GM19351 (cell line): ENCODE data around the gene SH3PXD2A.

Experiments
- ATAC-seq: cut with Tn5 transposase; IDR thresholded peaks from one replicate; pipeline ENCODE4 v1.9.1; 2021; ENCODE audit warnings: mild to moderate bottlenecking, moderate library complexity; ENCODE audit not compliant: unreplicated experiment

SH3PXD2A gene

GRCh38 chr10:103632247-103632642 lies 223.1 kb downstream of the SH3PXD2A start:
- ATAC-seq: no peak

- ATAC-seq: no peak
These were observed 225.2 kb downstream of the SH3PXD2A start for GRCh38 chr10:103630156-103630555.

- ATAC-seq: no peak
These were observed 225.8 kb downstream of the SH3PXD2A start for GRCh38 chr10:103629581-103629980.

DNA sequence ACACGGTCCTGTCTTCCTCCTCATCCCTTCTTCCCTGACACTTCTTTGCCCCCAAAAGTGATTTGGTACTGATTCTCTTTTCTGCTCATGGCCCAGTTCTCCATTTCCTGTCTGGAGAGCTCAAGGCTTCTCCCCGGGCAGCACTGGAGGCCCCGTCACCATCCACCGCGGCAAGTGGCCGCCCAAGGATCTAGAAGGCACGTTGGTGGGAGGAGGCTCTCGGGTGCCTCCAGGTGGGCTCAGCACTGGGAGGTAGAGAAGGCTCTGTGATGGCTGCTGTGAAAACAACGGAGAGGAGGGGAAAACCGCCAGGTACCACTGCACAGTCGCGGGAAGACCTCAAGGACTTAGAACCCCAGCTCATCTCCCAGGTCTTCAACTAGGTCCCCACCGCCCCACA lies 227.5 kb downstream of the SH3PXD2A start:
- no peak for ATAC-seq

DNA sequence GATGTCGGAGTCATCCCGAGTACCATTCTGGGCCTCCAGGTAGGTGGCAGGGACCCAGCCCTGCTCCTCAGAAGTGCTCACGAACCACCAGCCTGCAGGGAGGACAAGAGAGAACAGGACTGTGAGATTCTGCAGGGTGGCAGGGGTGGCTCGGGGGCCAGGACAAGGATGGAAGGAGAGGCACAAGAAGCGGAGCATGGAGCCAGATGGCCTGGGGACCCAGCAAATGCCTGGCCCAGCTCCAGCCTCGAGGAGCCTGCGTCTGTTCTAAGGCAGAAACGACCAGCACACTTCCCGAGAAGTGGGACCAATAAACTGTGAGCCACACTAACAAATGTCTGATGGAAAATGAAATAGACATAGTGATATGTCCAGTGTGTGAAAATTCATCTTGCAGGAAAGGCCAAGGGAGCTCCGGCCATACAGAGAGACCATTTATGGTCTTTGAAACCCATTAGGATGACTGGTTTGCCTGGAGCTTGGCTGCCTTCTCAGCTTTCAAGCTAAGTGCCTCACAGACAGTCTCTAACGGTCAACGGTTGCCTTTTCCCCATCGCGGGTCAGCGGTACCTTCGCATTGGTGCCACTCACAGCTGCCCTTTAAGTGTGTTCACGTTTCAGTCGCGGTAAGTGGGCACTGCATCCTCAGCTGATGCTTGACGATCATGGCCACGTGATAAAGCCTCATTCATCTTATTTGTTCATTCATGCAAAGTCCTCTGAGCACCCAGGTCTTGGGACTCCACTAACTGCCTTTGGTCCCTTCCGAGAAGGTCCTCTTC lies 228.1 kb downstream of the SH3PXD2A start:
- ATAC-seq: no peak

DNA sequence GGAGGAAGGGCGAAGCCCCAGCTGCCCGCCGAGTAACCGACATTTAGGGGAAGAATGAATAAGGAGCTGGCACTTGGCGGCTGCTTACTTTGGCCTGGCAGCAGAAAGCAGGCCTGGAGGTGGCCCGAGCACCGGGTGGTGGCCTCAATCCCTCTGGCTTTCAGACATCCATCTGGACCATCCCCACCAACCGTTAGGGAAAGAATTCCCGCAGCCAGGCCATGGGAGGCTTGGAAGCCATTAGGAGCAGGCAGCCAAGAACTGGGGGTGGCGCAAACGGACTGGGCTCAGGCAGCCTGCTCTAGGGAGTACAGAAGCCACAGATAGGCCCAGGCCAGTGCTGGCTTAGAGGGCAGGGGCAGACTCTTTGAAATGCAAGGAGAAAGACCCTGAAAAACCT lies 229.2 kb downstream of the SH3PXD2A start:
- no peak for ATAC-seq

DNA sequence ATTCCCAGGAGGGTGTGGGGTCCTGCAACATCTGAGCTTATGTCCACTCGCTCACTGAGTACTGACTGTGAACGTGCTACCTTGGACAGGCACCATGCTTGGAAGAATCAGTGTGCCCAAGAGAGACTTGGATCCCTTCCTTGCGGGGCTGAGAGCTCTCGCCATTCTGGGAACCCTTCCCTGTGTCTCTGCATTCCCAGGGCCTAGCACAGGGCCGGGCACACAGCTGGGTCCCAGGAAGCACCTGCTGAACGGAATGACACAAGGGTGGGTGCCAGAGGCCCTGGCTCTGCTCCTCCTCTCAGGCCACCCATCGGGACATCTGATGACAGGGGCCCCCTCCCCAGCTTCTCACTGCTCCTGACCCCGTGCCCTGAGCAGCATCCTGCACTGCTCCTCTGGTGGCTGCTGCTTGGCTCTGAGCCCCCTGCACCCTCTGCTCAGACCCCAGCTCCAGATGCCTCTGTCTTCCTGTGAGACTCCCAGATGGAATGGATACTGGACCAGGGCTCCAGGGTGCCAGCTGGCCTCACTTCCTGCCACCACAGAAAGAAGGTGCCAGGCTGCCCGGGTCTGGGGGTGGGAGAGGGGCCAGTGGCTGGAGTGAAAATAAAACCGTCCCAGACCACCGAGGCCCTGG lies 232.3 kb downstream of the SH3PXD2A start:
- no peak for ATAC-seq

DNA sequence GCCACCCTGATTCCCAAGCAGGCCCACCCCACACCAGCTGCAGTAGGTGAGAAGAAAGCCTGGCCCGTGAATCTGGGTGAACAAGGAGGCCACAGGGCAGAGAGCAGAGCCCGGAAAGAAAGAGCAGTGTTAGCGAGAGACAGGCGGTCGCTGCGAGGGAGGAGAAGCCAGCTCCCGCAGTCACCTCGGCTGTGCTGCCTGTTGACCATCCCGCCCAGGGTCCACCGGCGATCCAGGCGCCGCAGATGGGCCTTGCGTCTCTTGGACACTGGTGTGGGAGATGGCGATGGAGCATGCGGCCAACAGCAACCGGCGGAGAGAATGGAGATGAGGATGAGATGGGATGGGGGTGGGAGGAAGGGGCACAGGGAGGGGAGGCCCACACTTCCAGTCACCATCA lies 233.1 kb downstream of the SH3PXD2A start:
- ATAC-seq: no peak

DNA sequence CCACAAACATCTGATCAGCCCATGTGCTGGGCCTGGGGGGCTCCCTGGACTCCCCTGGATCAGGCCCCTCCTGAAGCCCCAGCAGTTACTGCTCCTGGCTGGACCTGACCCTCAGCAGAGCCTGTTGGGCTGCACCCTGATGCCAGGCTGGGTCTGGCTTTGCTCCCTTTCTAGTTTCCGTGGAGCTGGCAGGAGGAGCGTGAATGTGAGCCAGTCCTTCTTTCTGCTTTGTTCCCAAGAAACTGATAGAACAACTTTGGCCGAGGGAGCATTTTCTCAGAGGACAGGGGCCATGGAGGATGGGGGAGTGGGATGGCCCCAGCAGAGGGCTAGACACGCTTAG lies 233.6 kb downstream of the SH3PXD2A start:
- ATAC-seq: no peak

GRCh38 chr10:103620891-103621782 lies 234.2 kb downstream of the SH3PXD2A start:
- ATAC-seq: no peak

GRCh38 chr10:103620352-103620740 lies 235.0 kb downstream of the SH3PXD2A start:
- no peak for ATAC-seq

DNA sequence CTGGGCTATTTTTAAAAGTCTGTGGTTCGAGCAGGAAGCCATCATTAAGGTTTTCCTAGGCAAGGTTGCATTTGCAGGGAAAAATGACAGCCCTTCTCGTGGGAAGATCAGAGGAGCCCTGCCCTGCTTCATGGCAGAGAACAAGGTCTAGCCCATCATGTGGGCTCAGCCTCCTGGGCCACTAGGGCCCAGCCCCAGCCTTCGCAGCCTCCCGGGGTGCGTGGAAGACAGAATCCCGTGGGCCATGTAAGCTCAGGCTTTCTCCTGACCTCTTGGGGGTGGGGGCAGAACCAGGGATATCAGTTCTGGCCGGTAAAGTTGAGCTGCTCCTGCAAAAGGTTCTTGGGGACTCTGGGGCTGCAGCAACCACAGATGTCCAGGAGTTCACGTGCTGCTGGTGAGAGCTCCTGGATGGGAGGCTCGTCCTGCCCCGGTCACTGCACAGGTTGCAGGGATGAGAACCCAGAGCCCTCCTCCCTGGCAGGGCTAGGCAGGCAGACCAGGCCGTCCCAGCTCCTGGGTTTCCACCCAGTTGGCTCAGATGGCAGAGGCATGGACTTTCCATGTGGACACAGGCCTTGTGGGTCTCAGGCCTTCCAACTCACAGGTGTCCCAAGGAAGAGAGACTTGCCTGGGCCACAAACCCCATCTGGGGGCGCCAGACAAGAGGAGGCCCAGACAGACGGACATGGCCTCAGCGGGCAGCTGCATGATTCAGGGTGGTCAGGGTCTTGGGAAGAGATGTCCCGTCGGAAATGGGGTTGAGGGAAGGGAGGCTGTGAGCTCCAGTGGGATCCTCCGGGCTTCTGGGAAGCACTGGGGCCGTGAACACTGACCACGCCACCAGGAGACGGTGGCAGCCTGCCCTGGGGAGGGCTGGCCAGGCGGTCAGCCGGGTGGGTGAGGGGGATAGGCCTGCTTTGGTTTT lies 235.7 kb downstream of the SH3PXD2A start:
- no peak for ATAC-seq

- ATAC-seq: no peak
These were observed 236.6 kb downstream of the SH3PXD2A start for GRCh38 chr10:103618575-103619423.

DNA sequence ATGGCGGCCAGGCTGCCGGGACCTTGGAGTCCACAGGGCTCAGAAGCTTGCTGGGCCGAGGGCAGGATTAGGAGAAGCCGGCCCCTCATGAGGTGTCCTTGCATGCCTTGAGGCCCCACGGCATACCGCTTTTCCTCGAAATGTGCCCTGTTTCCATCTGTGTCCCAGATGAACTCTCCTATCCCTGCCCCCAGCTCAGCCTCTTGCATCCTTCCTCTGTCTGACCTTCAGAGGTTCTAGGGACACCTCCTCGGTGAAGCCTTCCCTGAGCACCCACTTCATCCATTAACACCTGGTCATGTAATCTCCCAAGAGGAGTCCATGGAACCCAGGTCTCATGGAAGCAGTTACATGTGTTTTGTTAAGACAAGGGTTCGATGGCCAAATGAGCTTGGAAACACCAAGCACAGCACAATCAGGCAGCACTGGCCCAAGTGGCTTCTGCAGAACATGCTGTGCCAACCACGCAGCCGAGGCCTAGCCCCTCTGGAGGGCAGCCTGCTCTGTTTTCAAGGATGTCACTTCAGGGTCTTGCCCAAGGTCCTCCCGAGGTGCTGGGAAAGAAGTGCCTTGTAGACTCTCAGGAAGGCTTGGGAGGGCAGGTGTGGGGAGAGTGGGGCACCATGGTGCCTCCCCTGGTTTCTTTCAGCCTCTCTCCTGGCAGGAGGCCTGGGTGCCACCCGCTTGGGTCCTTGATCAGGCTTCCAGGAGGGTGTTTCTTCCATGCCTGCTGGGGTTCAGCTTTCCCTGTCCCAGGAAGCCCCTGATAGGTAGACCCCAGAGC lies 237.6 kb downstream of the SH3PXD2A start:
- ATAC-seq: no peak

DNA sequence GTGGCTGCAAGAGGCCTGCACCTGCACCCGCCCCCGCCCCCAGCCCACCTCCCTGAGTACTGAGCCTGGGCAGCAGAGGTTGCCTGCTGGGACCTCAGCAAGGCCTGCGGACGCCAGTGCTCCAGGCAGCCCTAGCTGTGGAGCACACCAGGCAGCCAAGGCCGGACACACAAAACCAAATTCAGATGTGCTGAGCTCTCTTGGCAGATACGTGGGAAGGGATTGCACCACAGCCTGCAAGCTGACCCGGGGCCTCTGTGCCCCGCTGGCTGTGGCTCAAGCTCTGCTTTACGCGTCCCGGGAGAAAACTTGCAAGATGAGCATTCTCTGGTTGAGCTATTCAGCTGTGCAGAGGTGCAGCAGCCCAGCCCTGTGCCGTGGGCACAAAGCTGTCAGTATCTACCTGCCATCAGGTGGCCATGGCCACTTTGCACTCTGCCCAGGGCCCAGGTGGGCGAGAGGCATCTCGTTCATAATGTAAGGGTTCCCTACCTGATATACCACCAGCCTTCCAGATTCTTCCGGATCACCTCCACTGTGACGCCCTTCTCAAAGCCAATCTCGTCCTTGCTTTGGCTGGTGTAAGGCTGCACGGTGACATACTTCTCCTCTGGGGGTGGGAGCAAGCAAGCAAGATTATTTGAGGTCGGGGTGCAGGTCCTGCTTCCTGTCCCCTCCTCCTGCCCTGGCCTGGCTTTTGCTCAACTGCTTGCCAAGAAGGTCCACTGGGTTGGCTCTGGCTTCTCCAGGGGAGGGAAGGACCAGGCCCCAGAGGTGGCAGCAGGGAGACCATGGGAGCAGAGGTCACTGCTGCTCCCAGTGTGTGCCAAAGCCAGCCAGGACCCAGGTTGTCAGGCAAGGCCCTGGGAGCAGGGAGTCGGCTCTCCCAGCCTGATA lies 238.4 kb downstream of the SH3PXD2A start:
- ATAC-seq: no peak

DNA sequence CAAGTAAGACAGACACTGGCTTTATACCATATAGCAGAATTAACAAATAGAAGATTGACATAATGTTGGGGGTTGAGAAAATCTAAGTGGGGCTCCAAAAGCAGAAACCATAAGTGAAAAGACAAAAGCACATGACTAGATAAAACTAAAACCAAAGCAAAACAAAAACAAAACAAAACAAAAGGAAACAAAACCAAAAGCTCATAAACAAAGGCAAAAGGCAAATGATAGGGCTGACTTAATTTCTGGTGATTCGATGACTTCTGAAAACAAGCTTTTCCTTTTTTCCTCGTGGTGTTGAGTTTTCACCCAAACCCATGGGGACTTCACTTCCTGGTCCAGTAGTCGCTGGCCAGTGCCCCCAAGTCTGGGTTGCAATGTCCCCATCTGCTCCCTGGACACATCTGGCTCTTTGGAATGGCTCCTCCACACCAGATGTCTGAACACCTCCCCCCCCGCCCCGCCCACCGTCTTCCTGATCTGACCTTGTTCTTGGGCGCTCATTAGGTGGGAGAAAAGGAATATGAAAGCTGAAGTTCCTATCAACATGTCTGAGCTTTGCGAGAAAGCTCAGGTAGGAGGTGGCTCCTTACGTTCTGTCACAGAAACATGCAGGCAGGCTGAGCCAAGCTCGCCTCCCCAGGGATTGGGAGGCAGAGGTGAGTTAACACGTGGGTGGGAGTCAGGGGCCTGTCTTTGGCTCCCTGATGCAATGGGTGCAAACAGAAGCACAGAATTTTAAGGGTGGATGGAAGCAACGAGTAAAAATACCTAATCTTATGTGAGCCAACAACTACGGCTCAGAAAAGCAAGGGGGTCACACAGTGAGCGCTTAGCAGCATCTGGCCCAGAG lies 240.8 kb downstream of the SH3PXD2A start:
- ATAC-seq: no peak

DNA sequence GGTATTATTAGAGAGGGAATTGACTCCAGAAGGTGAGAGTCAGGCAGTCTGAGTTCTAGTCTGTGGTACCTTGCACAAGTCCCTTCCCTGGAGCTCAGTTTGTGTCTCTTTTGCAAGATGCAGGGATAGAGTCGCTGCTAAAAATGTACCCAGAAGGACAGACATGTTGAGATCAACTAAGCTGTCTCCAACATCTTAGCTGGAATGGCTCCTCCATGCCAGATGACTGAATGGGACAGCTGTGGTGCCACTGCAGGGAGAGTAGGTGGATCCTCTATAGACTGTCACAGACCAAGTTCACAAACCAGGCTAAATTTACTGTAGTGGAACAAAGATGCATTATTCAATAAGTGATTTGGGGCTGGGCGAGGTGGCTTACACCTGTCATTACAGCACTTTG lies 241.8 kb downstream of the SH3PXD2A start:
- no peak for ATAC-seq
